Sigmoid colon (tissue), 3 donors: ENCODE results near the gene C4B.

ENCODE experiments used
- POLR2A ChIP-seq, 2 donors: fragments of 450-650 bp; IDR thresholded peaks; one replicate each; pipeline ENCODE4 v1.6.1; 2016; ENCODE audit warnings: antibody characterized with exemption in 2 of 2, mild to moderate bottlenecking in 2 of 2, moderate library complexity in 2 of 2
- TF ChIP-seq, protein P1 (sequence below), 4 experiments: fragments of 450-650 bp in 3 of 4; fragments of 200-600 bp in 1 of 4; IDR thresholded peaks; one replicate each; pipeline ENCODE4 v1.5.1; 2016 to 2019; ENCODE audit warnings: antibody characterized with exemption in 4 of 4, mild to moderate bottlenecking in 3 of 4, moderate library complexity in 2 of 4

DNA sequence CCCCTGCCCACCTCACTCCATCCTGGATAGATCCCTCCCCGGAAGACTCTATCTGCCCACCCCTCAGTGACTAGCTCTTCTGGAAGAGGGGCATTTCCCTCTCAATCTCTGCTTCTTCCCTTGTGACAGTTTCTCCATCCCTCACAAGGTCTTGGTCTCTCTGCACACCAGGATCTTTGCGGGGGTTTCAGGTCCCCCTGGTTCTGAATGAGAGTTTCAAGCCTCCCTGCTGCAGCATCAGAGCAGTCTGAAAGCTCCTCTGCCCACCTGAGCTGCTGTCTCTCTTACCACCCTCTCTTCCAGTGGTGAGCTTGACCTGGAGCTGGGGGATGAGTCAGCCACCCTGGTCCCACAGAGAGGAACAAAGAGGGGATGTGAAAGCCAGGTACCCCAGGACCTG lies 70.2 kb downstream of the C4B start:
- TF ChIP-seq, protein P1, sequence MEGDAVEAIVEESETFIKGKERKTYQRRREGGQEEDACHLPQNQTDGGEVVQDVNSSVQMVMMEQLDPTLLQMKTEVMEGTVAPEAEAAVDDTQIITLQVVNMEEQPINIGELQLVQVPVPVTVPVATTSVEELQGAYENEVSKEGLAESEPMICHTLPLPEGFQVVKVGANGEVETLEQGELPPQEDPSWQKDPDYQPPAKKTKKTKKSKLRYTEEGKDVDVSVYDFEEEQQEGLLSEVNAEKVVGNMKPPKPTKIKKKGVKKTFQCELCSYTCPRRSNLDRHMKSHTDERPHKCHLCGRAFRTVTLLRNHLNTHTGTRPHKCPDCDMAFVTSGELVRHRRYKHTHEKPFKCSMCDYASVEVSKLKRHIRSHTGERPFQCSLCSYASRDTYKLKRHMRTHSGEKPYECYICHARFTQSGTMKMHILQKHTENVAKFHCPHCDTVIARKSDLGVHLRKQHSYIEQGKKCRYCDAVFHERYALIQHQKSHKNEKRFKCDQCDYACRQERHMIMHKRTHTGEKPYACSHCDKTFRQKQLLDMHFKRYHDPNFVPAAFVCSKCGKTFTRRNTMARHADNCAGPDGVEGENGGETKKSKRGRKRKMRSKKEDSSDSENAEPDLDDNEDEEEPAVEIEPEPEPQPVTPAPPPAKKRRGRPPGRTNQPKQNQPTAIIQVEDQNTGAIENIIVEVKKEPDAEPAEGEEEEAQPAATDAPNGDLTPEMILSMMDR (IDR thresholded peaks at IDR 0.05): no peak
- no peak for TF ChIP-seq POLR2A (IDR thresholded peaks at IDR 0.05)
